ENCODE measurements around the gene PDGFC. TPM values are rescaled to one million over a fixed set of nuclear protein-coding genes. Genes with fewer than 3 reads are reported as not detected.

The PDGFC gene
- total RNA-seq, 2 experiments from 2014 or later = not detected

- Histone ChIP-seq H3K4me3 (ENCODE audit: low read depth, low read length, poor library complexity, severe bottlenecking) (no peak overlapping the region), H3K27ac (ENCODE audit: low read depth, low read length, poor library complexity, severe bottlenecking) (no peak overlapping the region), H3K9me2 (ENCODE audit: insufficient read depth, low read length) (no peaks in the 10 kb centered on the region), H3K4me2 (ENCODE audit: low read length) (no peak overlapping the region), H3K36me3 (ENCODE audit: insufficient read depth, low read length) (no peaks in the 10 kb centered on the region), H3K9me3 (ENCODE audit: low read length) (no peaks in the 10 kb centered on the region), H2AFZ (ENCODE audit: low read length) (no peak overlapping the region), H3K4me1 (ENCODE audit: insufficient read depth, low read length, poor library complexity, severe bottlenecking) (no peaks in the 10 kb centered on the region), H3K79me2 (ENCODE audit: insufficient read depth, low read depth, low read length) (no peaks in the 10 kb centered on the region), H4K20me1 (ENCODE audit: insufficient read depth, low read length) (no peaks in the 10 kb centered on the region)
- no TSS peak for BruUV-seq (replicated peaks)
- ChIA-PET CTCF (ENCODE audit: unreplicated experiment) (no interaction called here), POLR2A (no interaction called here)
- DNase-seq (ENCODE audit: low spot score) = no peak
- intact Hi-C loops (cut with micrococcal nuclease; ENCODE audit: unreplicated experiment) = no loop called here
- TF ChIP-seq EZH2phosphoT487 (IDR thresholded peaks at IDR 0.05; ENCODE audit: borderline replicate concordance, low read depth, low read length) (no peak), CTCF (conservative IDR thresholded peaks at IDR 0.05; ENCODE audit: low read length) (no peak)
Observed at GRCh38 chr4:156958276-156959074, 13.1 kb downstream of the PDGFC start.

DNA sequence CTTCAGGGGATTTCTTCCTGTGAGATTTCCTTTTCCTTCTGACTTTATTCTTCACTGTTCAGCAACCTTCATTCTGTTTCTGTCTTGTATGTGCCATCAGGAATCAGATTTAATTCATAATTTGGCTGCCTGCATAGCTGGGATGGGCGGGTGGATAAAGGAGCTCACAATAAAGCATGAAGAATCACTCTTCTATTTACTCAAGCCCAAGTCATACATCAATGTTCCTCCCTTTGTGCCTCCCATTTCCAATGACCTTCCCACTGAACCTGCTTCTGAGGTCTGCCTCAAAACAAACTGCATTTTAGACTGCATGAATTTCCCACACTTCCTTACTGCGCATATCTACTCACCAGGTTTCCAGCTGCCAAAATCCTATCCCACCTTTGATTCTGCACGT is 14.0 kb downstream of the PDGFC start:
- no peak overlapping the region for H3K27ac ChIP-seq (ENCODE audit: low read depth, low read length, poor library complexity, severe bottlenecking)
- H3K9me2 ChIP-seq (ENCODE audit: insufficient read depth, low read length) = no peaks in the 10 kb centered on the region
- DNase-seq (ENCODE audit: low spot score) = no peak
- H3K9me3 ChIP-seq (ENCODE audit: low read length) = no peaks in the 10 kb centered on the region
- H3K4me3 ChIP-seq (ENCODE audit: low read depth, low read length, poor library complexity, severe bottlenecking) = no peak overlapping the region
- intact Hi-C loops (cut with micrococcal nuclease; ENCODE audit: unreplicated experiment) = no loop called here
- no TSS peak for BruUV-seq (replicated peaks)
- no peak for TF ChIP-seq CTCF (conservative IDR thresholded peaks at IDR 0.05; ENCODE audit: low read length)
- no peak for TF ChIP-seq EZH2phosphoT487 (IDR thresholded peaks at IDR 0.05; ENCODE audit: borderline replicate concordance, low read depth, low read length)
- H3K79me2 ChIP-seq (ENCODE audit: insufficient read depth, low read depth, low read length) = no peaks in the 10 kb centered on the region
- H4K20me1 ChIP-seq (ENCODE audit: insufficient read depth, low read length) = no peaks in the 10 kb centered on the region
- no peak overlapping the region for H3K4me2 ChIP-seq (ENCODE audit: low read length)
- POLR2A ChIA-PET = interaction anchor here (1.1 kb wide), 1 partner anchor 14 kb away, joined by 3 read pairs; no protein-coding TSS in a partner anchor
- no peak overlapping the region for H2AFZ ChIP-seq (ENCODE audit: low read length)
- CTCF ChIA-PET (ENCODE audit: unreplicated experiment) = no interaction called here
- H3K4me1 ChIP-seq (ENCODE audit: insufficient read depth, low read length, poor library complexity, severe bottlenecking) = no peaks in the 10 kb centered on the region
- no peaks in the 10 kb centered on the region for H3K36me3 ChIP-seq (ENCODE audit: insufficient read depth, low read length)

DNA sequence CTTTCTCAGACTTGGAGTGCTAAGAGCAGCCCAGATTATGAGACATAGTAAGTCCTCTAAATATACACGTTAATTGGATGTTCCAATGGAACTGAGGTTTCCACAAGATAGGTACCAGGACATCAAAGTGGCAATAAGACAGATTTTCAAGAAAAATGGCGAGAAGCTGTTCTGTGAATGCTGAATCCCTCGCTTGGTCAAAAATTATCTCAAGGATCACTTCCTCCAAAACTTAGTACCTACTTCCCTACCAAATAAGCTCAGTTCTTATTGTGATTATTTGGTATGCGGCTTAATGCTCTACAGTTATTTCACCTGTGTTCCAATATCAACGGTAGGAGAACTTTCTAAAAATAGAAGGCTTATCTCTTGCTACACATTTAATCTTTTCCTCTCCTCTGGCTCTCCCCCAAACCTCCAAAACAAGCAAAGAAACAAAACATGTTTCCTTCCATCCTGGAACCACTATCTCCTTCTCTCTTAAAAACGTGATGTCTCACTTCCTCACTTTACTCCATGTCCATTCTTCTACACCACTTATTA is 14.7 kb downstream of the PDGFC start:
- TF ChIP-seq CTCF (conservative IDR thresholded peaks at IDR 0.05; ENCODE audit: low read length) = no peak
- no peak for TF ChIP-seq EZH2phosphoT487 (IDR thresholded peaks at IDR 0.05; ENCODE audit: borderline replicate concordance, low read depth, low read length)
- BruUV-seq (replicated peaks) = no TSS peak
- ChIA-PET CTCF (ENCODE audit: unreplicated experiment) (no interaction called here), POLR2A (interaction anchor here (1.1 kb wide), 1 partner anchor 13 kb away, joined by 3 read pairs; no protein-coding TSS in a partner anchor)
- Histone ChIP-seq H3K9me3 (ENCODE audit: low read length) (no peaks in the 10 kb centered on the region), H2AFZ (ENCODE audit: low read length) (no peak overlapping the region), H4K20me1 (ENCODE audit: insufficient read depth, low read length) (no peaks in the 10 kb centered on the region), H3K4me2 (ENCODE audit: low read length) (no peak overlapping the region), H3K79me2 (ENCODE audit: insufficient read depth, low read depth, low read length) (no peaks in the 10 kb centered on the region), H3K4me3 (ENCODE audit: low read depth, low read length, poor library complexity, severe bottlenecking) (no peak overlapping the region), H3K4me1 (ENCODE audit: insufficient read depth, low read length, poor library complexity, severe bottlenecking) (no peaks in the 10 kb centered on the region), H3K9me2 (ENCODE audit: insufficient read depth, low read length) (no peaks in the 10 kb centered on the region), H3K36me3 (ENCODE audit: insufficient read depth, low read length) (no peaks in the 10 kb centered on the region), H3K27ac (ENCODE audit: low read depth, low read length, poor library complexity, severe bottlenecking) (no peak overlapping the region)
- intact Hi-C loops (cut with micrococcal nuclease; ENCODE audit: unreplicated experiment) = no loop called here
- DNase-seq (ENCODE audit: low spot score) = no peak

Measured in OCI-LY7 (cell line).